Osteocyte (in vitro differentiated cells): ENCODE results near the gene TRERF1. TPM values are rescaled to one million over a fixed set of nuclear protein-coding genes. Genes with fewer than 3 reads are reported as not detected.
"Not testable (repeated sequence)": the region's sequence is repeated elsewhere in the genome, so short reads cannot be mapped to it uniquely, and the experiment has no call there.

Experiments used
- DNase-seq: peaks from one replicate; pipeline ENCODE4 v3.0.0; 2021; ENCODE audit warnings: mixed read lengths; ENCODE audit not compliant: unreplicated experiment; ENCODE audit errors: extremely low spot score
- H3K27ac Mint-ChIP-seq: one replicate; pipeline ENCODE4 v1.8.0; 2021; ENCODE audit warnings: mild to moderate bottlenecking, mixed read lengths; ENCODE audit not compliant: unreplicated experiment
- H3K27me3 Mint-ChIP-seq: one replicate; pipeline ENCODE4 v1.8.0; 2021; ENCODE audit warnings: mixed read lengths; ENCODE audit not compliant: unreplicated experiment
- H3K36me3 Mint-ChIP-seq: one replicate; pipeline ENCODE4 v1.8.0; 2021; ENCODE audit warnings: mixed read lengths; ENCODE audit not compliant: unreplicated experiment
- H3K4me1 Mint-ChIP-seq: one replicate; pipeline ENCODE4 v1.8.0; 2021; ENCODE audit warnings: mixed read lengths; ENCODE audit not compliant: unreplicated experiment
- H3K4me3 Mint-ChIP-seq: one replicate; pipeline ENCODE4 v1.8.0; 2021; ENCODE audit warnings: mild to moderate bottlenecking, moderate library complexity, mixed read lengths; ENCODE audit not compliant: unreplicated experiment
- H3K9me3 Mint-ChIP-seq: one replicate; pipeline ENCODE4 v1.8.0; 2021; ENCODE audit warnings: mixed read lengths; ENCODE audit not compliant: unreplicated experiment
- total RNA-seq: library from RNA; stranded (reverse); gene quantifications from 2 replicates; pipeline ENCODE4 v1.2.1, GENCODE V29; 2021
- TF ChIP-seq, protein P1 (sequence below): fragments of 200-600 bp; sonication (generic); IDR thresholded peaks from 2 replicates; pipeline ENCODE4 v1.5.0; 2021; ENCODE audit warnings: antibody characterized with exemption, mild to moderate bottlenecking, moderate library complexity

Gene TRERF1
- total RNA-seq, 1 donor from 2014 or later, result 6.4 TPM

DNA sequence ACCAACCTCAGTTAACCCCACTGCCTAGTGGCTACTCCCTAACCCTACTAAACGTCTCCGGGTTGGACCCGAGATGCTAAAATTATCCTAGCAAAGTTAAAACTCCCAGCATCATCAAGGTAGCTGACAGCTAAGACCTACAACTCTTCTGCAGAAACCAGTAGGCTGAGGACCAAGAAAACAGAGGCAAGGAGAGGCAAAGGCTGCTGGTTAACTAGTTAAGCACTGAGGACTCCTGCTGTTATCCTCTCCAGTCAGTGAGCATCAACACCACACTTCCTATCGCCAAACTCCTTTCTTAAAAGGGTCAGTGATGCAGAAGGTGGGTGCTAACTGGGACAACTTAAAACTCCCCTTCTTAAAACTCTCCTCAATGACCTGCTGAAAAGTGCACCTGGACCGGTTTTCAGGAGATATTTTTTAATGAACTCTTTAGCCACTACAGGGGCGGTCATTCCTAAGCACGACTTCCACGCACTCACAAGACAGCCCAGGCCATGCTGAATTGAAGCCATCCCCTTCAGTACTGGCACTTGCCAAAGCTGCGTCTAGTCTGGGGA lies 1.7 kb downstream of the TRERF1 start:
- H3K27ac Mint-ChIP-seq, result peak overlapping the region; percentile 69
- TF ChIP-seq, protein P1, sequence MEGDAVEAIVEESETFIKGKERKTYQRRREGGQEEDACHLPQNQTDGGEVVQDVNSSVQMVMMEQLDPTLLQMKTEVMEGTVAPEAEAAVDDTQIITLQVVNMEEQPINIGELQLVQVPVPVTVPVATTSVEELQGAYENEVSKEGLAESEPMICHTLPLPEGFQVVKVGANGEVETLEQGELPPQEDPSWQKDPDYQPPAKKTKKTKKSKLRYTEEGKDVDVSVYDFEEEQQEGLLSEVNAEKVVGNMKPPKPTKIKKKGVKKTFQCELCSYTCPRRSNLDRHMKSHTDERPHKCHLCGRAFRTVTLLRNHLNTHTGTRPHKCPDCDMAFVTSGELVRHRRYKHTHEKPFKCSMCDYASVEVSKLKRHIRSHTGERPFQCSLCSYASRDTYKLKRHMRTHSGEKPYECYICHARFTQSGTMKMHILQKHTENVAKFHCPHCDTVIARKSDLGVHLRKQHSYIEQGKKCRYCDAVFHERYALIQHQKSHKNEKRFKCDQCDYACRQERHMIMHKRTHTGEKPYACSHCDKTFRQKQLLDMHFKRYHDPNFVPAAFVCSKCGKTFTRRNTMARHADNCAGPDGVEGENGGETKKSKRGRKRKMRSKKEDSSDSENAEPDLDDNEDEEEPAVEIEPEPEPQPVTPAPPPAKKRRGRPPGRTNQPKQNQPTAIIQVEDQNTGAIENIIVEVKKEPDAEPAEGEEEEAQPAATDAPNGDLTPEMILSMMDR, result no peak

GRCh38 chr6:42448927-42449659 lies 2.6 kb downstream of the TRERF1 start:
- no peak overlapping the region for H3K27ac Mint-ChIP-seq
- no peak for DNase-seq
- TF ChIP-seq, protein P1, result no peak
- H3K36me3 Mint-ChIP-seq, result peaks cover 3% of the 10 kb centered on the region
- H3K9me3 Mint-ChIP-seq, result no peaks in the 10 kb centered on the region
- H3K4me1 Mint-ChIP-seq, result peaks cover 35% of the 10 kb centered on the region
- H3K27me3 Mint-ChIP-seq, result no peaks in the 10 kb centered on the region
- H3K4me3 Mint-ChIP-seq, result peak overlapping the region; percentile 99

More for the DNA sequence above, 1.7 kb downstream of the TRERF1 start:
- Mint-ChIP-seq H3K4me3 (peak overlapping the region; percentile 99), H3K4me1 (peaks cover 33% of the 10 kb centered on the region), H3K9me3 (no peaks in the 10 kb centered on the region), H3K36me3 (peaks cover 3% of the 10 kb centered on the region), H3K27me3 (no peaks in the 10 kb centered on the region)
- no peak for DNase-seq

DNA sequence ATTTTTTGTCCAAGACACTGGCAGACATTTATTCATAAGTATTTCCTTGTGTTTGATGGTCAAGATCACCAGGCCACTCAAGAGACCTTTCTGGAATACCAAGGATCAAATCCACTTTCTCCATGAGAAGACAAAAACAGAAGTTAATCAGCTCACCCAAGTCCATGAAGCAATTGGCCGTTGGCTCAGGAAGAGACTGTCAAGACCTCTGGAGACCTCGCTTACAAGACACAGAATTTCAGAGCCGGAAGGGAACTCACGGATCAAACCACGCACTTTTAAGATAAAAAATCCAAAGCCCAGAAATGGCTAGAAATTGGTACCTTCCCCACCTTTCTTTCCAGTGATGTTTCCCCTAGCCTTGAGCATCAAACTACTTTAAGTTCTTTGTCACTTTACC lies 3.3 kb downstream of the TRERF1 start:
- no peak overlapping the region for H3K4me3 Mint-ChIP-seq
- TF ChIP-seq, protein P1, result no peak
- peaks cover 3% of the 10 kb centered on the region for H3K36me3 Mint-ChIP-seq
- H3K4me1 Mint-ChIP-seq, result peaks cover 32% of the 10 kb centered on the region
- no peak for DNase-seq
- H3K27me3 Mint-ChIP-seq, result no peaks in the 10 kb centered on the region
- H3K9me3 Mint-ChIP-seq, result no peaks in the 10 kb centered on the region
- no peak overlapping the region for H3K27ac Mint-ChIP-seq

GRCh38 chr6:42446996-42447395 lies 4.7 kb downstream of the TRERF1 start:
- H3K27ac Mint-ChIP-seq, result no peak overlapping the region
- no peak for DNase-seq
- no peaks in the 10 kb centered on the region for H3K9me3 Mint-ChIP-seq
- peaks cover 35% of the 10 kb centered on the region for H3K4me1 Mint-ChIP-seq
- TF ChIP-seq, protein P1, result no peak
- peaks cover 3% of the 10 kb centered on the region for H3K36me3 Mint-ChIP-seq
- no peaks in the 10 kb centered on the region for H3K27me3 Mint-ChIP-seq
- no peak overlapping the region for H3K4me3 Mint-ChIP-seq

GRCh38 chr6:42446370-42446769 lies 5.4 kb downstream of the TRERF1 start:
- Mint-ChIP-seq H3K4me3 (no peak overlapping the region), H3K36me3 (peaks cover 3% of the 10 kb centered on the region), H3K9me3 (no peaks in the 10 kb centered on the region), H3K27me3 (no peaks in the 10 kb centered on the region), H3K27ac (no peak overlapping the region), H3K4me1 (peaks cover 42% of the 10 kb centered on the region)
- DNase-seq, result no peak
- TF ChIP-seq, protein P1, result no peak

DNA sequence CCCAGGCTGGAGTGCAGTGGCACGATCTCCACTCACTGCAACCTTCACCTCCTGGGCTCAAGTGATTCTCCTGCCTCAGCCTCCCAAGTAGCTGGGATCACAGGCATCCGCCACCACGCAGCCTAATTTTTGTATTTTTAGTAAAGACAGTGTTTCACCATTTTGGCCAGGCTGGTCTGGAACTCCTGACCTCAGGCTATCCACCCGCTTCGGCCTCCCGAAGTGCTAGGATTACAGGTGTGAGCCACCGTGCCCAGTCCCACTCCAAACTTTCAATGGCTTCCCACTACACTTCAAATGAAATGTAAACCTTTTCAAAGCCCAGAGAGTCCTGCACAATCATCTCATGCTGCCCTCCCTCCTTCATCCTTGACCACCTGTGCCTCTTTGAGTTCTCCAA lies 5.8 kb downstream of the TRERF1 start:
- H3K27ac Mint-ChIP-seq, DNase-seq, H3K9me3 Mint-ChIP-seq, H3K36me3 Mint-ChIP-seq, H3K27me3 Mint-ChIP-seq, H3K4me3 Mint-ChIP-seq: not testable (repeated sequence)
- peaks cover 46% of the 10 kb centered on the region for H3K4me1 Mint-ChIP-seq
